ENCODE data around the gene RAB36.
A peak's percentile ranks its signal among the peaks of the same experiment; 100 is the strongest.

The RAB36 gene

DNA sequence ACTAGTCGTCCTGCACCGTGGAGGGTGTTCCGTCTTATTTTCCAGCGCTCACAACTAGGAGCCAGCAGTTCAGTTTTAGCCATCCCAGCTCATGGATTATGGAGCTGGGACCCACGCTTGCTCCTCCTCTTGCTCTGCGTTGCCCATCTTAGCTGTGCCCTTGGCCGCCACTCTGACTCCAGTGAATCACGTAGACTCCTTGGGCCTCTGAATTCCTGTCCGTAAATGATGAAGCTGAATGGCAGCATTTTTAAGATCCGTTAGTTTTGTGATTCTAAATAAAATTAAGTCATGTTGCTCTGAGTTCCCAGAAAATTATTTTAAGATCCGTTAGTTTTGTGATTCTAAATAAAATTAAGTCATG lies 58.8 kb downstream of the RAB36 start:
- no peak for DNase-seq (ENCODE audit: low read depth, low spot score)

DNA sequence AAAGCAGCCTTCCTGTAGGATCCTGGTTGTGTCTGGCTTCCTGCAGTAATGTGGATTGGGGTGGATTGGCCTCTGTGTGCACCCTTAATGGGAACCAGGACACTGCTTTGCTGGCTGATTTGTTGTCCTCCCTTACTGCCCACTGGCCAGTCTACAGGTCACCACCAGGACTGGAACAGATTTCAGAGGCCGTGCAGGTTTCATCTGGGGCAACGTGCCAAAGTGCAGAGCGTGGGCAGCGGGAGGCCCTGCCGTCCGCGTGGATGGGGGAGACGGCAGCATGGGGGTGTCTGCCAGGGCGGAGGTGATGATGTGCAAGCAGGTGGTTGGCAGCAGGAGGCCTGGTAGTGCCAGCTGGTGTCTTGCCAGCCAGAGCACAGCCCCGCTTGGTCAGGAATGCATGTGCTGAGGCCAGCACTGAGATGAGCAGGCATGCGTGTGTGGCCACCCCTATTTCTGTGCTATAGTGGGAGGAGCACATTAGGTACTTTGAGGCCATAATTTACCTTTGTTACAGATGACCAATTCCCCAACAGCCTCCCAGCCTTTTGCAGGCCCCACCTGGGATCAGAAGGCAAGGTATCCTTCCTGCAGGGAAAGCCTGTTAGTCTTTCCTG lies 59.4 kb downstream of the RAB36 start:
- DNase-seq (ENCODE audit: low read depth, low spot score) = peak; percentile 66

- DNase-seq (ENCODE audit: low read depth, low spot score) = no peak
Observed at GRCh38 chr22:23205339-23206049, 60.2 kb downstream of the RAB36 start.

GRCh38 chr22:23206915-23207314 lies 61.6 kb downstream of the RAB36 start:
- DNase-seq (ENCODE audit: low read depth, low spot score) = no peak

- DNase-seq (ENCODE audit: low read depth, low spot score) = no peak
Observed at GRCh38 chr22:23207729-23208393, 62.6 kb downstream of the RAB36 start.

DNA sequence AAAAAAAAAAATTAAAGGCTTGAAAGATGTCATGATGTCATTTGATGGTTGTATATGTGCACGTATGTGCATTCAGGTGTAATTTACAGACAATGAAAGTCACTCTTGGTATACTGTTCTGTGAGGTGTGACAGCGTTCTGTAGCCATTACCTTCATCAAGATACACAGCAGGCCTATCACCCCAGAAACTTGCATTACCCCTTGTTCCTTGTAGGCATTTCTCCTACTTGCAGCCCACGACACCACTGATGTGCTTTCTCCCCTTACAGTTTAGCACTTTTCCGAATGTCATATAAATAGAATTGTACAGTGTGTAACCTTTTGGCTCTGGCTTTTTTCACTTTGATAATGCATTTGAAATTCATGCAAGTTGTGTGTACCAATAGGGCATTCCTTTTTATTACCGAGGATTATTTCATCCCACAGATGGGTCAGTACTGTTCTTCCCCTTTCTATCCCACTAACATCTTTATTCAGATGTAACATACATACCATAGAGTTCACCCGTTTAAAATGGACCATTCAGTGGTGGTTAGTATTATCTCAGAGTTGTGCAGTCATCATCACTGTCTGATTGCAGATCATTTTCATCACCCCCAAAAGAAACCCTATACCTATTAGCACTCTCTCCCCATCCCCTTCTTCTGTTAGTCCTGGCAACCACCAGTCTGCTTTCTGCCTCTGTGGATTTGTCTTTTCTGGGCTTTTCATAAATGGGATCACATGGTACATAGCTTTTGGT lies 65.3 kb downstream of the RAB36 start:
- no peak for DNase-seq (ENCODE audit: low read depth, low spot score)

- no peak for DNase-seq (ENCODE audit: low read depth, low spot score)
Observed at GRCh38 chr22:23211622-23212021, 66.3 kb downstream of the RAB36 start.

- DNase-seq (ENCODE audit: low read depth, low spot score) = no peak
Observed at GRCh38 chr22:23212061-23213021, 67.1 kb downstream of the RAB36 start.

GRCh38 chr22:23213022-23213555 lies 67.8 kb downstream of the RAB36 start:
- no peak for DNase-seq (ENCODE audit: low read depth, low spot score)

- DNase-seq (ENCODE audit: low read depth, low spot score) = no peak
Observed at GRCh38 chr22:23213581-23214334, 68.5 kb downstream of the RAB36 start.
